Keratinocyte (primary cell): ENCODE measurements around the gene DPH5. TPM values are rescaled to one million over a fixed set of nuclear protein-coding genes. Genes with fewer than 3 reads are reported as not detected.

ENCODE experiments used
- DNase-seq: peaks from one replicate; pipeline ENCODE4 v3.0.0-alpha.2; 2011; ENCODE audit warnings: low read depth, missing footprints, low spot score
- FAIRE-seq: peaks from 2 replicates; lab custom pipeline; 2011; peaks lifted over from hg19 to GRCh38; lab: Jason Lieb, UNC
- H2AFZ ChIP-seq: 2 replicates; pipeline ENCODE4 v1.6.0; 2012; ENCODE audit warnings: low read length, control low read depth, inconsistent platforms; ENCODE audit not compliant: control insufficient read depth
- H3K27ac ChIP-seq: 2 replicates; pipeline ENCODE4 v1.5.1; 2011; ENCODE audit warnings: low read length; ENCODE audit not compliant: control insufficient read depth, insufficient read depth
- H3K27me3 ChIP-seq: 3 replicates; pipeline ENCODE4 v1.6.0; 2011; ENCODE audit warnings: low read length; ENCODE audit not compliant: control insufficient read depth, insufficient read depth; ENCODE audit errors: extremely low read depth
- H3K36me3 ChIP-seq, 2 experiments: 2 replicates in 1 of 2; 3 replicates in 1 of 2; pipeline ENCODE4 v1.5.1; 2011; ENCODE audit warnings: low read length in 2 of 2, mild to moderate bottlenecking in 1 of 2; ENCODE audit not compliant: control insufficient read depth in 2 of 2, insufficient read depth in 2 of 2; ENCODE audit errors: extremely low read depth in 1 of 2
- H3K4me1 ChIP-seq: 3 replicates; pipeline ENCODE4 v1.5.1; 2011; ENCODE audit warnings: low read length; ENCODE audit not compliant: control insufficient read depth, insufficient read depth; ENCODE audit errors: extremely low read depth
- H3K4me2 ChIP-seq: 3 replicates; pipeline ENCODE4 v1.6.0; 2011; ENCODE audit warnings: low read depth, low read length; ENCODE audit not compliant: control insufficient read depth, insufficient read depth; ENCODE audit errors: extremely low read depth
- H3K4me3 ChIP-seq, 3 experiments: fragments of 200-600 bp in 1 of 3; sonication (generic) in 1 of 3; 2 replicates in 2 of 3; 3 replicates in 1 of 3; pipeline ENCODE4 v1.5.1; 2011 to 2016; ENCODE audit warnings: low read length in 3 of 3, mild to moderate bottlenecking in 3 of 3, control low read depth in 2 of 3, inconsistent platforms in 1 of 3, low read depth in 1 of 3, mixed read lengths in 1 of 3, mixed run types in 1 of 3, moderate library complexity in 1 of 3; ENCODE audit not compliant: control insufficient read depth in 2 of 3, insufficient read depth in 2 of 3; ENCODE audit errors: extremely low read depth in 1 of 3
- H3K79me2 ChIP-seq: 2 replicates; pipeline ENCODE4 v1.6.0; 2012; ENCODE audit warnings: low read length; ENCODE audit not compliant: control insufficient read depth, insufficient read depth
- H3K9ac ChIP-seq: 3 replicates; pipeline ENCODE4 v1.6.0; 2011; ENCODE audit warnings: low read length; ENCODE audit not compliant: control insufficient read depth, insufficient read depth; ENCODE audit errors: extremely low read depth
- H3K9me1 ChIP-seq: 3 replicates; pipeline ENCODE4 v1.6.0; 2011; ENCODE audit warnings: low read length; ENCODE audit not compliant: control insufficient read depth, insufficient read depth; ENCODE audit errors: extremely low read depth
- H3K9me3 ChIP-seq: 2 replicates; pipeline ENCODE4 v1.5.1; 2012; ENCODE audit warnings: low read depth, low read length; ENCODE audit not compliant: control insufficient read depth
- H4K20me1 ChIP-seq: 3 replicates; pipeline ENCODE4 v1.6.0; 2011; ENCODE audit warnings: low read length; ENCODE audit not compliant: control insufficient read depth, insufficient read depth; ENCODE audit errors: extremely low read depth
- CTCF ChIP-seq, 3 experiments: IDR thresholded peaks in 1 of 3; conservative IDR thresholded peaks in 1 of 3; optimal IDR thresholded peaks in 1 of 3; 2 replicates in 2 of 3; 3 replicates in 1 of 3; pipeline versions ENCODE3 to v1.5.1; 2011; ENCODE audit warnings: low read length in 3 of 3, mild to moderate bottlenecking in 3 of 3, moderate library complexity in 2 of 3, control low read depth in 1 of 3, inconsistent platforms in 1 of 3; ENCODE audit not compliant: insufficient read depth in 2 of 3; ENCODE audit errors: extremely low read depth in 1 of 3
- EZH2 ChIP-seq: IDR thresholded peaks from one replicate; pipeline ENCODE4 v1.6.1; 2012; ENCODE audit warnings: inconsistent platforms, mild to moderate bottlenecking, low read length, moderate library complexity
- dilution Hi-C: fragments of 300-500 bp; cut with MboI; formaldehyde crosslinking; loops from one replicate; pipeline ENCODE4 v1.7.0; 2020; ENCODE audit warnings: low sequenced_read_pairs; ENCODE audit not compliant: extremely low pct_ligation_motif_present
- polyA plus RNA-seq, 5 experiments: library from polyadenylated mRNA; depleted of rRNA in 3 of 5; stranded (reverse) in 3 of 5; stranded (forward) in 1 of 5; unstranded in 1 of 5; fragments of >200 nt; gene quantifications; 1 replicate in 1 of 5; 2 replicates in 3 of 5; 3 replicates in 1 of 5; pipeline versions ENCODE4 v1.2.1 to v1.2.3, GENCODE V29; 2011 to 2012; ENCODE audit warnings: missing spikeins in 2 of 5, low read depth in 1 of 5, low replicate concordance in 1 of 5

Gene DPH5
- polyA plus RNA-seq, 1 donor (not counting 4 experiments of a cell fraction or from before 2014, with no cell fraction given), result 98.0 TPM

GRCh38 chr1:101028466-101028865, 2.9 kb upstream of the DPH5 start:
- H2AFZ ChIP-seq, result no peak overlapping the region
- no peaks in the 10 kb centered on the region for H3K27me3 ChIP-seq
- no peak for DNase-seq
- H3K4me1 ChIP-seq, result peaks cover 12% of the 10 kb centered on the region
- no peak for FAIRE-seq
- H4K20me1 ChIP-seq, result no peaks in the 10 kb centered on the region
- H3K9me3 ChIP-seq, result no peaks in the 10 kb centered on the region
- dilution Hi-C loops, result no loop called here
- no peak overlapping the region for H3K4me3 ChIP-seq
- H3K27ac ChIP-seq, result no peak overlapping the region
- H3K36me3 ChIP-seq, result no peaks in the 10 kb centered on the region
- H3K4me2 ChIP-seq, result no peak overlapping the region
- H3K9ac ChIP-seq, result no peak overlapping the region
- H3K79me2 ChIP-seq, result peaks cover 60% of the 10 kb centered on the region
- H3K9me1 ChIP-seq, result no peaks in the 10 kb centered on the region
- TF ChIP-seq EZH2, result no peak
- TF ChIP-seq CTCF (optimal IDR thresholded peaks at IDR 0.05 in 1 of 3, IDR thresholded peaks at IDR 0.05 in 1 of 3, conservative IDR thresholded peaks at IDR 0.05 in 1 of 3; ENCODE audit: extremely low read depth in 1 of 3, insufficient read depth in 2 of 3, low read length in 3 of 3), result no peak

- DNase-seq (no peak), FAIRE-seq (no peak)
- H3K9me1 ChIP-seq, result no peaks in the 10 kb centered on the region
- dilution Hi-C loops, result no loop called here
- TF ChIP-seq EZH2 (no peak), CTCF (optimal IDR thresholded peaks at IDR 0.05 in 1 of 3, IDR thresholded peaks at IDR 0.05 in 1 of 3, conservative IDR thresholded peaks at IDR 0.05 in 1 of 3; ENCODE audit: extremely low read depth in 1 of 3, insufficient read depth in 2 of 3, low read length in 3 of 3) (no peak)
- no peaks in the 10 kb centered on the region for H4K20me1 ChIP-seq
- H3K4me3 ChIP-seq, result no peak overlapping the region
- H3K27me3 ChIP-seq, result no peaks in the 10 kb centered on the region
- H3K79me2 ChIP-seq, result peaks cover 60% of the 10 kb centered on the region
- H3K9me3 ChIP-seq, result no peaks in the 10 kb centered on the region
- no peak overlapping the region for H2AFZ ChIP-seq
- H3K9ac ChIP-seq, result no peak overlapping the region
- peaks cover 12% of the 10 kb centered on the region for H3K4me1 ChIP-seq
- H3K27ac ChIP-seq, result no peak overlapping the region
- H3K36me3 ChIP-seq, result no peaks in the 10 kb centered on the region
- H3K4me2 ChIP-seq, result peak overlapping the region; percentile 93
These were observed 1.7 kb upstream of the DPH5 start for GRCh38 chr1:101027194-101027772.
